Stomach smooth muscle (tissue), 2 donors: ENCODE measurements around the gene EDEM2.
A peak's percentile ranks its signal among the peaks of the same experiment; 100 is the strongest.
"Not testable (repeated sequence)": the region's sequence is repeated elsewhere in the genome, so short reads cannot be mapped to it uniquely, and the experiment has no call there.

Source experiments
- H3K27ac ChIP-seq: one replicate; pipeline ENCODE4 v1.7.0; 2013; ENCODE audit warnings: mild to moderate bottlenecking, low read length, inconsistent platforms
- H3K27me3 ChIP-seq, 2 donors: one replicate each; pipeline ENCODE4 v1.7.0; 2013; ENCODE audit warnings: low read length in 2 of 2; ENCODE audit not compliant: insufficient read depth in 2 of 2, control insufficient read depth in 1 of 2
- H3K36me3 ChIP-seq, 2 donors: one replicate each; pipeline ENCODE4 v1.7.0; 2013; ENCODE audit warnings: low read length in 2 of 2; ENCODE audit not compliant: control insufficient read depth in 2 of 2, insufficient read depth in 2 of 2
- H3K4me1 ChIP-seq: one replicate; pipeline ENCODE4 v1.7.0; 2013; ENCODE audit warnings: low read length; ENCODE audit not compliant: control insufficient read depth, insufficient read depth
- H3K4me3 ChIP-seq, 2 donors: one replicate each; pipeline ENCODE4 v1.7.0; 2013; ENCODE audit warnings: low read length in 2 of 2
- H3K9ac ChIP-seq, 2 donors: one replicate each; pipeline ENCODE4 v1.7.0; 2013; ENCODE audit warnings: low read length in 2 of 2, mild to moderate bottlenecking in 1 of 2
- H3K9me3 ChIP-seq, 2 donors: one replicate each; pipeline ENCODE4 v1.7.0; 2013; ENCODE audit warnings: low read length in 2 of 2; ENCODE audit not compliant: control insufficient read depth in 2 of 2
- donor health status: healthy.
- donor health status: Pancreatic carcinoma.

The EDEM2 gene

GRCh38 chr20:35180266-35180665 is 33.1 kb upstream of the EDEM2 start:
- H3K36me3 ChIP-seq, result peaks cover 0 to 5% of the 10 kb centered on the region in 2 donors
- no peak overlapping the region for H3K9ac ChIP-seq
- H3K4me1 ChIP-seq, result no peaks in the 10 kb centered on the region
- H3K9me3 ChIP-seq, result no peaks in the 10 kb centered on the region
- H3K27me3 ChIP-seq, result no peaks in the 10 kb centered on the region
- H3K27ac ChIP-seq, result no peak overlapping the region
- no peak overlapping the region for H3K4me3 ChIP-seq

GRCh38 chr20:35179292-35180212 is 32.4 kb upstream of the EDEM2 start:
- H3K36me3 ChIP-seq, result peaks cover 0 to 5% of the 10 kb centered on the region in 2 donors
- no peaks in the 10 kb centered on the region for H3K4me1 ChIP-seq
- H3K9me3 ChIP-seq, result no peaks in the 10 kb centered on the region
- H3K27ac ChIP-seq, result no peak overlapping the region
- H3K4me3 ChIP-seq, result no peak overlapping the region
- no peak overlapping the region for H3K9ac ChIP-seq
- no peaks in the 10 kb centered on the region for H3K27me3 ChIP-seq

GRCh38 chr20:35176132-35176531 is 29.0 kb upstream of the EDEM2 start:
- H3K4me1 ChIP-seq, result peaks cover 12% of the 10 kb centered on the region
- H3K9ac ChIP-seq, result no peak overlapping the region
- no peak overlapping the region for H3K27ac ChIP-seq
- H3K9me3 ChIP-seq, result no peaks in the 10 kb centered on the region
- no peaks in the 10 kb centered on the region for H3K27me3 ChIP-seq
- peaks cover 0 to 5% of the 10 kb centered on the region in 2 donors for H3K36me3 ChIP-seq
- no peak overlapping the region for H3K4me3 ChIP-seq

GRCh38 chr20:35174458-35175216 is 27.5 kb upstream of the EDEM2 start:
- H3K27me3 ChIP-seq, result no peaks in the 10 kb centered on the region

GRCh38 chr20:35173576-35174192 is 26.5 kb upstream of the EDEM2 start:
- no peaks in the 10 kb centered on the region for H3K9me3 ChIP-seq
- H3K27me3 ChIP-seq, result no peaks in the 10 kb centered on the region
- peak overlapping the region in 1 of 2 donors; percentile 22 for H3K4me3 ChIP-seq
- H3K27ac ChIP-seq, result no peak overlapping the region
- H3K36me3 ChIP-seq, result peaks cover 0 to 5% of the 10 kb centered on the region in 2 donors
- H3K9ac ChIP-seq, result no peak overlapping the region
- H3K4me1 ChIP-seq, result peaks cover 12% of the 10 kb centered on the region

More at GRCh38 chr20:35174458-35175216, 27.5 kb upstream of the EDEM2 start:
- H3K9ac ChIP-seq, result no peak overlapping the region
- no peak overlapping the region for H3K27ac ChIP-seq
- peaks cover 0 to 5% of the 10 kb centered on the region in 2 donors for H3K36me3 ChIP-seq
- no peak overlapping the region for H3K4me3 ChIP-seq
- peaks cover 12% of the 10 kb centered on the region for H3K4me1 ChIP-seq
- H3K9me3 ChIP-seq, result no peaks in the 10 kb centered on the region

- H3K27me3 ChIP-seq, result no peaks in the 10 kb centered on the region
- peak overlapping the region; percentile 46 for H3K27ac ChIP-seq
- H3K4me3 ChIP-seq, result peak overlapping the region; percentile 79 to 81
- H3K9ac ChIP-seq, result peak overlapping the region; percentile 75 to 76
- H3K4me1 ChIP-seq, result peaks cover 12% of the 10 kb centered on the region
- no peaks in the 10 kb centered on the region for H3K9me3 ChIP-seq
- peaks cover 0 to 5% of the 10 kb centered on the region in 2 donors for H3K36me3 ChIP-seq
These were observed 25.3 kb upstream of the EDEM2 start for GRCh38 chr20:35172434-35172806.

GRCh38 chr20:35171753-35172433 is 24.8 kb upstream of the EDEM2 start, which contains the start of gene PROCR:
TSS of gene PROCR (plus strand) at chr20:35172072. CDS start at chr20:35172155, 83 bp downstream.
- H3K9me3 ChIP-seq, result no peaks in the 10 kb centered on the region
- H3K9ac ChIP-seq, result peak within 1 kb of the TSS; percentile 75 to 76
- H3K27ac ChIP-seq, result peak within 1 kb of the TSS; percentile 46
- H3K27me3 ChIP-seq, result no peaks in the 10 kb centered on the region
- H3K4me1 ChIP-seq, result peaks cover 12% of the 10 kb centered on the region
- H3K36me3 ChIP-seq, result peaks cover 0 to 5% of the 10 kb centered on the region in 2 donors
- peak within 1 kb of the TSS; percentile 79 to 81 for H3K4me3 ChIP-seq

- Histone ChIP-seq H3K4me3 (peak overlapping the region; percentile 79 to 81), H3K27ac (no peak overlapping the region), H3K4me1 (peaks cover 15% of the 10 kb centered on the region), H3K9ac (peak overlapping the region; percentile 75 to 76), H3K27me3 (no peaks in the 10 kb centered on the region), H3K36me3 (peaks cover 0 to 3% of the 10 kb centered on the region in 2 donors), H3K9me3 (no peaks in the 10 kb centered on the region)
These were observed 24.3 kb upstream of the EDEM2 start for GRCh38 chr20:35171438-35171752.

GRCh38 chr20:35168701-35169409 is 21.7 kb upstream of the EDEM2 start:
- H3K4me1 ChIP-seq, result peaks cover 16% of the 10 kb centered on the region
- not testable (repeated sequence) for H3K27ac ChIP-seq, H3K36me3 ChIP-seq, H3K9me3 ChIP-seq, H3K9ac ChIP-seq, H3K4me3 ChIP-seq, H3K27me3 ChIP-seq

- H3K9ac ChIP-seq, result no peak overlapping the region
- H3K36me3 ChIP-seq, result no peaks in the 10 kb centered on the region
- no peak overlapping the region for H3K27ac ChIP-seq
- no peaks in the 10 kb centered on the region for H3K27me3 ChIP-seq
- H3K4me1 ChIP-seq, result peaks cover 13% of the 10 kb centered on the region
- H3K4me3 ChIP-seq, result no peak overlapping the region
- H3K9me3 ChIP-seq, result no peaks in the 10 kb centered on the region
These were observed 20.7 kb upstream of the EDEM2 start for GRCh38 chr20:35167787-35168186.
